Ishikawa (cell line): ENCODE measurements around the gene PLEKHM1.

Experiments used
- CEBPB ChIP-seq: IDR thresholded peaks from 2 replicates; pipeline ENCODE4 v1.6.1; 2012
- EGR1 ChIP-seq: IDR thresholded peaks from 2 replicates; pipeline ENCODE4 v1.6.1; 2012
- EP300 ChIP-seq: IDR thresholded peaks from 2 replicates; pipeline ENCODE4 v1.6.1; 2012; ENCODE audit warnings: borderline replicate concordance
- FOXM1 ChIP-seq: IDR thresholded peaks from 2 replicates; pipeline ENCODE4 v1.6.1; 2012; ENCODE audit warnings: low read depth, borderline replicate concordance
- NFIC ChIP-seq: IDR thresholded peaks from 2 replicates; pipeline ENCODE4 v1.6.1; 2012
- RAD21 ChIP-seq: IDR thresholded peaks from 2 replicates; pipeline ENCODE4 v1.6.1; 2012; ENCODE audit warnings: low read depth
- TAF1 ChIP-seq: IDR thresholded peaks from 2 replicates; pipeline ENCODE4 v1.6.1; 2012; ENCODE audit warnings: low read depth, mild to moderate bottlenecking
- TCF12 ChIP-seq: IDR thresholded peaks from 2 replicates; pipeline ENCODE4 v1.6.1; 2012; ENCODE audit warnings: low read depth
- TEAD4 ChIP-seq: IDR thresholded peaks from 2 replicates; pipeline ENCODE4 v1.6.1; 2012
- USF1 ChIP-seq: IDR thresholded peaks from 2 replicates; pipeline ENCODE4 v1.6.1; 2012
- YY1 ChIP-seq: IDR thresholded peaks from 2 replicates; pipeline ENCODE4 v1.6.1; 2012; ENCODE audit warnings: low read depth
- TF ChIP-seq, protein P1 (sequence below): IDR thresholded peaks from 2 replicates; pipeline ENCODE4 v1.6.1; 2012; ENCODE audit warnings: low read depth, mild to moderate bottlenecking
- TF ChIP-seq, protein P2 (sequence below): IDR thresholded peaks from 2 replicates; pipeline ENCODE4 v1.6.1; 2012

- TF ChIP-seq EGR1 (no peak), EP300 (no peak), TAF1 (no peak), YY1 (no peak), RAD21 (no peak), USF1 (no peak), FOXM1 (no peak), TCF12 (no peak), CEBPB (no peak), NFIC (no peak), TEAD4 (no peak)
- TF ChIP-seq, protein P1, sequence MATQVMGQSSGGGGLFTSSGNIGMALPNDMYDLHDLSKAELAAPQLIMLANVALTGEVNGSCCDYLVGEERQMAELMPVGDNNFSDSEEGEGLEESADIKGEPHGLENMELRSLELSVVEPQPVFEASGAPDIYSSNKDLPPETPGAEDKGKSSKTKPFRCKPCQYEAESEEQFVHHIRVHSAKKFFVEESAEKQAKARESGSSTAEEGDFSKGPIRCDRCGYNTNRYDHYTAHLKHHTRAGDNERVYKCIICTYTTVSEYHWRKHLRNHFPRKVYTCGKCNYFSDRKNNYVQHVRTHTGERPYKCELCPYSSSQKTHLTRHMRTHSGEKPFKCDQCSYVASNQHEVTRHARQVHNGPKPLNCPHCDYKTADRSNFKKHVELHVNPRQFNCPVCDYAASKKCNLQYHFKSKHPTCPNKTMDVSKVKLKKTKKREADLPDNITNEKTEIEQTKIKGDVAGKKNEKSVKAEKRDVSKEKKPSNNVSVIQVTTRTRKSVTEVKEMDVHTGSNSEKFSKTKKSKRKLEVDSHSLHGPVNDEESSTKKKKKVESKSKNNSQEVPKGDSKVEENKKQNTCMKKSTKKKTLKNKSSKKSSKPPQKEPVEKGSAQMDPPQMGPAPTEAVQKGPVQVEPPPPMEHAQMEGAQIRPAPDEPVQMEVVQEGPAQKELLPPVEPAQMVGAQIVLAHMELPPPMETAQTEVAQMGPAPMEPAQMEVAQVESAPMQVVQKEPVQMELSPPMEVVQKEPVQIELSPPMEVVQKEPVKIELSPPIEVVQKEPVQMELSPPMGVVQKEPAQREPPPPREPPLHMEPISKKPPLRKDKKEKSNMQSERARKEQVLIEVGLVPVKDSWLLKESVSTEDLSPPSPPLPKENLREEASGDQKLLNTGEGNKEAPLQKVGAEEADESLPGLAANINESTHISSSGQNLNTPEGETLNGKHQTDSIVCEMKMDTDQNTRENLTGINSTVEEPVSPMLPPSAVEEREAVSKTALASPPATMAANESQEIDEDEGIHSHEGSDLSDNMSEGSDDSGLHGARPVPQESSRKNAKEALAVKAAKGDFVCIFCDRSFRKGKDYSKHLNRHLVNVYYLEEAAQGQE: no peak
- TF ChIP-seq, protein P2, sequence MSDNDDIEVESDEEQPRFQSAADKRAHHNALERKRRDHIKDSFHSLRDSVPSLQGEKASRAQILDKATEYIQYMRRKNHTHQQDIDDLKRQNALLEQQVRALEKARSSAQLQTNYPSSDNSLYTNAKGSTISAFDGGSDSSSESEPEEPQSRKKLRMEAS: no peak
These were observed 99.2 kb downstream of the PLEKHM1 start for GRCh38 chr17:45391291-45391690.
